Amygdala (tissue), 56 donors: ENCODE data around the gene CDH13.

ENCODE experiments used
- DNase-seq, 56 donors: peaks; one replicate each; lab custom pipeline; 2025; lab: John Stamatoyannopoulos, UW

CDH13 gene

DNA sequence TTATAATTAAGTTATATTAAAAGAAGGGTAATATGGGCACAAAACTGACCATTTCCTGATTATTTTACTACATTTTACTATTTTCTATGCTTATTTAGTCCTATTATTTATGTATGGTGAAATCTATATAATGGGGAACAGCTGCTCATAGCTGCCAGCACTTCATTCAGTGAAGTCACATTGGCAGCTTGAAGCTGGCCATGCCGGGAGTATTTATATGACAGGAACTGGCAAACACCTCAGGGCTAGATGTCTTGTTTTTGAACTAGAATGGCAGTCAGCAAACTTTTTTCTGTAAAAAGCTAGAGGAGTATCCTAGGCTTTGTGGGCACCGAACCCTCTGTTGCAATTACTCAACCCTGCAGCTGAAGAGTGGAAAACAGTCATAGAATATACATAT, 104.1 kb downstream of the CDH13 start:
- DNase-seq, result no peak

- DNase-seq, result no peak
Observed at GRCh38 chr16:82732461-82732860, 105.7 kb downstream of the CDH13 start.

- DNase-seq, result peak in 2 of 56 donors; percentile 1 to 21
Observed at GRCh38 chr16:82735186-82735585, 108.4 kb downstream of the CDH13 start.

DNA sequence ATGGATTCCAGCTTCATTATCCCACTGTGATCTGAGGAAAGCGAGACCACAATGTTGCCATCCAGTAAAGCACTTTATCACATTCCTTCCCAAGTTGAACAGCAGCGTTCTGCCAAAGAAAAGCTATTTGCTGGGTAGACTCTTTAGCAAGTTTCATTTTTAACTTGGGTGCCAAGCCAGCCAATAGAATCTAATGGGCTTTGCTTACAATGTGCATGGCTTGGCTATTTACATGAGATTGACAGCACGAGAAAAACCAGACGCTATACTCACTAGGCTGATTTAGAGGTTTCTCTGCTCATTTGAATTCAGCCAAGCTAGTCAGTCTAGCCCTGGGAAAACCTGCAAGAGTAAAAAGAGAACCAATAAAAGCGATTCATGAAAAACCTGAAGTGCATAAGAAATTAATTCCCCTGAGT, 108.9 kb downstream of the CDH13 start:
- no peak for DNase-seq

DNA sequence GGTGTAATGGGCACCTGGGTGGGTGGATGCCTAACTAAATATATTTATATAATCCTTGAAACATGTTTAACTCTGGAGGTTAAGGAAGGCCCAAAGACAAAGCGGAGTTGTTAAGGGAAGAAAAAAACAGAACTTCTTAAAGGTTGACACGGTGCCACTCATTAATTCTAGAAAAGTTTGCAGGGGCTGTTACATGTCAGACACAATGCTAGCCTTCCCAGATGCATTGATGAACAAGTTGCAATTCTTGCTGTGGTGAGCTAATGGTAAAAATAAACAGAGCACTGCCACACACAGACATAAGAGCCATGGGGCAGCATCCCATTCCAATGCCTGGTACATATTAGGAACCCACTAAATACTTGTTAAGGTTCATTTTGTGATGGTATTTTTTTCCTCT, 109.5 kb downstream of the CDH13 start:
- DNase-seq, result no peak

DNA sequence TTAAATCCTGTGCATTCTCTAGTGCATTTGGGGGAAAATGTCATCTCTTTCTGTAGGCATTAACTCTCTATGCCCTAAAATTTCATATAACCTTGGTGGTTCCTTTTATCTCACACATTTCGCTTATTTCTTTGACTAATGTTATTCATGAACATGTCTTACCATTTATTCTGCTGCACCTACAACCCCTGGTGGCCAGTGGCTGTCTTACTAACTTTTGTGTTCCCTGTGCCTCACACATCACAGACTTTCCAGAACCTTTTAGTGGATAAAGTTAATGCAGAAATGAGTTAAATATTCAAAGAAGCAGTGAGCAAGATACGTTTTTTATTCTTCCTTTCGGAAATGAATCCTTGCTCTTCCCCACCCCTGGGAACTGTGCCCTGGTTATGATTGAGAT, 111.9 kb downstream of the CDH13 start:
- DNase-seq, result no peak

- no peak for DNase-seq
Observed at GRCh38 chr16:82741073-82741615, 114.4 kb downstream of the CDH13 start.

- DNase-seq, result no peak
Observed at GRCh38 chr16:82744958-82745357, 118.2 kb downstream of the CDH13 start.

- peak in 1 of 56 donors; percentile 8 for DNase-seq
Observed at GRCh38 chr16:82748026-82748425, 121.3 kb downstream of the CDH13 start.

- DNase-seq, result no peak
Observed at GRCh38 chr16:82750068-82750467, 123.3 kb downstream of the CDH13 start.

- DNase-seq, result no peak
Observed at GRCh38 chr16:82751020-82751419, 124.3 kb downstream of the CDH13 start.

- no peak for DNase-seq
Observed at GRCh38 chr16:82752172-82752571, 125.4 kb downstream of the CDH13 start.

DNA sequence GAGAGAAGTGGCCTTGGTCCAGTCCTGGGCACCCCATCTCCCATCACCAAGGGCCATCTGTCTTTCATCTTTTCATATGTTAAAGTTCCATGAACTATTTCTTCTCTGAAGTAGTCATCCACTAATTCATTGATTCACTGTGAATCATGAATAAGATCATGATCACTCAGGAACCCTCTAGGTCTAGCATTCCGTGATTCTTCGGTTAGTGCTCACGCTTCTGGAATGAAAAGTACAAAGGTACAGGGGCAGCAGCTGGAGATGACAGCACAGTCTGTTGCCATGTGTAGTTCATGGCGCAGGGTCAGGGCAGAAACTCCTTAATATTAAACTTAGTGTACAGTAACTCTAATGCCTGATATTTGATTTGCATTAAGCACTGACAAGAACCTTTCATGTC, 127.1 kb downstream of the CDH13 start:
- DNase-seq, result no peak

- DNase-seq, result no peak
Observed at GRCh38 chr16:82754716-82755513, 128.1 kb downstream of the CDH13 start.

- DNase-seq, result no peak
Observed at GRCh38 chr16:82755570-82756282, 129.0 kb downstream of the CDH13 start.

GRCh38 chr16:82756283-82756599, 129.5 kb downstream of the CDH13 start:
- DNase-seq, result no peak

DNA sequence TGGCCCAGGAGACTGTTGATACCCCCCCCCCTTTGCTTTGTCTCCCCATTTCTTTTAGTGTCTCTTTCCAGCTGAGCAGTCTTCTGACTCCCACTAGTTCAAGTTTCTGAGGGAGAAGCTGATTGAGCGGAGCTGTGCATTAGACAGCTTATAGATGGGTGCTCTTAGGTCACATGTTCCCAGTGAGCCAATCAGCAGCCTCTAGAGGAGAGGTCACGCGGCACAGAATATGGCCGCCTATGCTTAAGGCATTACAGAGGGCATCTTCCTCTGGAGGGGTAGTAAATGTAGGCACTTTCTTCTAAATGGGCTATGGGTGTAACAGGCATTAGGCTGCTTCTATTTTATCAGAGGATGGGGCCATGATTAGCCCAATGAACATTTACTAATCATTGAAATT, 131.6 kb downstream of the CDH13 start:
- DNase-seq, result no peak

- DNase-seq, result no peak
Observed at GRCh38 chr16:82758904-82759303, 132.1 kb downstream of the CDH13 start.

DNA sequence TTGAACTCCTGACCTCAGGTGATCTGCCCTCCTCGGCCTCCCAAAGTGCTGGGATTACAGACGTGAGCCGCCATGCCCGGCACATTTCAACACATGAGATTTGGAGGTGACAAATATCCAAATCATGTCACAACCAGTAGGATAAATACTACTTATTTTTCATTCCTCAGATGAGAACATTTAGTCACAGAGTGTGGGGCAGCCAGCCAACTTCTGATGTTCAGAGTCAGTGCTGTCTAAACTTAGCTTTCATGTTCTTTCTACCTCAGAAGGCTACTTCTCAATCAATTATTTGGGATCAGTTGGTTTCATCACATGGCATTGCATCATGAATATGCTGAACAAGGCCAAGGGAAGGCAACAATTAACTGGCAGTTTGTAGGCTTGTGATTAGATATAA, 134.5 kb downstream of the CDH13 start:
- DNase-seq, result peak in 24 of 56 donors; percentile 2 to 71 (median 21)

- no peak for DNase-seq
Observed at GRCh38 chr16:82761858-82762257, 135.1 kb downstream of the CDH13 start.

DNA sequence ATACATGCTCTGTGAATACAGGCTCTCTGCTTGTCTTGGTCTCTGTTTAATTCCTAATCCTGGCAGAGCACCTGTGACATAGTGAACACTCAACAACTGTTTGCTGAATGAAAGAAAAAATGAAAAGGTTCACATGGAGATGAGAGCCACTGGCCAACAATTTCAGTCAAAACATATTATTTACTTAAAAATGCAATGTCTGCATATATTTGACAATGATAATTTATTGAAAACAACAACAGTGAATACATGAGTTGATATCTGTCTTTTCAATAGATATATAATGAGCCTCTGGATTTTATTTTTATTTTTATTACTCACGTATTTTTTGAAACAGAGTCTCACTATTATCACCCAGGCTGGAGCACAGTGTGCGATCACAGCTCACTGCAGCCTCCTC, 136.6 kb downstream of the CDH13 start:
- DNase-seq, result no peak

DNA sequence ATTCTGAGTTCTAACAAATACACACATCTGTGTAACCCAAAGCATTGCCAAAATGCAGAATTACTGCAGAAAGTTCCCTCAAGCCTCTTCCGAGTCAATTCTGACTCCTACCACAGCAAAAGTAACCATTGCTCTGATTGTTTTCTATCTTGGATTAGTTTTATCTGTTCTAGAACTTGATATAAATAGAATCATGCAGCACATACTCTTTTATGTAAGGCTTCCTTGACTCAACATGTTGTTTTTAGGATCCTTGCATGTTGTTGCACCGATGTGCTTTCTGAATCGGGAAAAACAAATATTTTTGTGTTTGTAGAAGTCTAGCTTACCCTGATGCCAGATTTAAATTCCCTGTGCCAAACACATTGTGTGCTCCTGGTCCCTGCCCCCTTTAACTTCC, 140.4 kb downstream of the CDH13 start:
- no peak for DNase-seq
